PC-9 (cell line): ENCODE results near the gene SLC46A2. TPM values are rescaled to one million over a fixed set of nuclear protein-coding genes. Genes with fewer than 3 reads are reported as not detected.
A peak's percentile ranks its signal among the peaks of the same experiment; 100 is the strongest.

Experiments used
- BruUV-seq: library from RNA; stranded (reverse); fragments of 400-500 nt; replicated peaks from 2 replicates; lab custom pipeline; 2021; lab: Mats Ljungman, UMichigan
- CTCF ChIA-PET: fragments of 300-600 bp; sonication (Branson Sonifier 250); formaldehyde crosslinking; loops from one replicate; lab custom pipeline; 2022; ENCODE audit warnings: antibody characterized with exemption; lab: Charles Lee
- POLR2A ChIA-PET: fragments of 300-600 bp; sonication (Branson Sonifier 250); formaldehyde crosslinking; loops from one replicate; lab custom pipeline; 2022; ENCODE audit warnings: antibody characterized with exemption; ENCODE audit not compliant: unreplicated experiment; lab: Charles Lee
- DNase-seq, 2 experiments: peaks; one replicate each; pipeline versions ENCODE4 v3.0.0 to v3.0.0-alpha.2; 2015 to 2022; ENCODE audit warnings: mixed read lengths in 1 of 2
- H2AFZ ChIP-seq: fragments of 200-600 bp; sonication (generic); 2 replicates; pipeline ENCODE4 v1.8.1; 2017; ENCODE audit warnings: antibody characterized with exemption
- H3F3A ChIP-seq: fragments of 200-600 bp; sonication (generic); 2 replicates; pipeline ENCODE4 v1.8.1; 2017; ENCODE audit warnings: antibody characterized with exemption, mild to moderate bottlenecking, low read depth; ENCODE audit not compliant: insufficient read depth
- H3K27ac ChIP-seq: fragments of 200-600 bp; sonication (generic); 2 replicates; pipeline ENCODE4 v1.6.1; 2016; ENCODE audit warnings: mixed run types
- H3K27me3 ChIP-seq: fragments of 200-600 bp; sonication (generic); 2 replicates; pipeline ENCODE4 v1.6.1; 2016; ENCODE audit warnings: low read depth, mixed run types; ENCODE audit not compliant: insufficient read depth
- H3K36me3 ChIP-seq: fragments of 200-600 bp; sonication (generic); 2 replicates; pipeline ENCODE4 v1.6.1; 2016; ENCODE audit warnings: low read depth, mixed run types
- H3K4me1 ChIP-seq: fragments of 200-600 bp; sonication (generic); replicated peaks from 2 replicates; pipeline ENCODE4 v1.6.1; 2016; ENCODE audit warnings: mixed run types; ENCODE audit not compliant: insufficient read depth
- H3K4me2 ChIP-seq: fragments of 200-600 bp; sonication (generic); 2 replicates; pipeline ENCODE4 v1.6.1; 2017; ENCODE audit warnings: mixed run types
- H3K4me3 ChIP-seq: fragments of 200-600 bp; sonication (generic); 2 replicates; pipeline ENCODE4 v1.6.1; 2016; ENCODE audit warnings: mixed run types
- H3K79me2 ChIP-seq: fragments of 200-600 bp; sonication (generic); 2 replicates; pipeline ENCODE4 v1.6.1; 2017; ENCODE audit warnings: low read depth, mixed run types
- H3K9me2 ChIP-seq: fragments of 200-600 bp; sonication (generic); 2 replicates; pipeline ENCODE4 v1.8.1; 2017; ENCODE audit warnings: mild to moderate bottlenecking; ENCODE audit not compliant: insufficient read depth
- H3K9me3 ChIP-seq: fragments of 200-600 bp; sonication (generic); 2 replicates; pipeline ENCODE4 v1.8.1; 2016; ENCODE audit warnings: low read depth; ENCODE audit not compliant: insufficient read depth
- H4K20me1 ChIP-seq: fragments of 200-600 bp; sonication (generic); 2 replicates; pipeline ENCODE4 v1.8.1; 2017; ENCODE audit not compliant: insufficient read depth
- EZH2 ChIP-seq: fragments of 200-600 bp; sonication (generic); IDR thresholded peaks from 2 replicates; pipeline ENCODE4 v1.8.0; 2017; ENCODE audit warnings: antibody characterized with exemption, low read depth
- intact Hi-C: fragments of 100-400 bp; cut with micrococcal nuclease; formaldehyde crosslinking; loops from one replicate; pipeline ENCODE4 v1.10.0; 2022; ENCODE audit not compliant: unreplicated experiment
- total RNA-seq: library from RNA; stranded (reverse); gene quantifications from 2 replicates; pipeline ENCODE4 v1.2.3, GENCODE V29; 2021
- TF ChIP-seq, protein P1 (sequence below): fragments of 200-600 bp; sonication (generic); conservative IDR thresholded peaks from 2 replicates; pipeline ENCODE4 v1.6.1; 2017; ENCODE audit warnings: mixed run types, antibody characterized with exemption, mild to moderate bottlenecking, moderate library complexity

SLC46A2 gene
- total RNA-seq, 1 experiment from 2014 or later, result not detected

DNA sequence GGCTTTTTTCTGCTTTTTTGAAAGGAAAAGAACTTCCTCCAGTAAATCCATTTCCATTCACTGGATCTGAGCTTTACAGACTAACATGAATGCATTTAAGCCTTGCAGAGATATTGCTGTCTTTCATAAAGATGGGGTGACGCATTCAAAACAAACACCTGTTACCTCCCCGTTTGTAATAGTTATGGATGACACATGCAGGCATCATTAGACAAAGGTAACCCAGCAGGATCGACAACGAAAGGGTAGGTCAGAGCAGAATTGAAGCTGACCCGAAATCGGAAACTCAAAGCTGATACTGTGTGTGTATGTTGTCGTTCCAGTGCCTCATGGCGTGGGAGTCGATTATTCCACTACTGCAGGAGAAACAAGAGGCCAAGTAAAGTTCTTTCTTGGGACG lies 22.2 kb downstream of the SLC46A2 start:
- ChIA-PET POLR2A (interaction anchor here (0.5 to 0.6 kb wide), 2 partner anchors 9 to 34 kb away, joined by 5 read pairs; no protein-coding TSS in a partner anchor), CTCF (interaction anchor here (0.6 to 1.0 kb wide), 3 partner anchors 15 to 35 kb away, joined by 3 read pairs; no protein-coding TSS in a partner anchor)
- Histone ChIP-seq H3K36me3 (no peaks in the 10 kb centered on the region), H4K20me1 (no peaks in the 10 kb centered on the region), H3K4me2 (peak overlapping the region; percentile 48), H3K4me3 (no peak overlapping the region; the same call in 1 of the 2 replicates), H3K9me2 (no peaks in the 10 kb centered on the region), H3F3A (peaks cover 22% of the 10 kb centered on the region), H2AFZ (no peak overlapping the region), H3K27me3 (no peaks in the 10 kb centered on the region), H3K79me2 (no peaks in the 10 kb centered on the region), H3K9me3 (no peaks in the 10 kb centered on the region), H3K27ac (peak overlapping the region; percentile 81), H3K4me1 (peaks cover 20% of the 10 kb centered on the region)
- DNase-seq, result peak; percentile 36 to 76
- intact Hi-C loops, result no loop called here
- BruUV-seq, result no TSS peak
- no peak for TF ChIP-seq EZH2
- TF ChIP-seq, protein P1, sequence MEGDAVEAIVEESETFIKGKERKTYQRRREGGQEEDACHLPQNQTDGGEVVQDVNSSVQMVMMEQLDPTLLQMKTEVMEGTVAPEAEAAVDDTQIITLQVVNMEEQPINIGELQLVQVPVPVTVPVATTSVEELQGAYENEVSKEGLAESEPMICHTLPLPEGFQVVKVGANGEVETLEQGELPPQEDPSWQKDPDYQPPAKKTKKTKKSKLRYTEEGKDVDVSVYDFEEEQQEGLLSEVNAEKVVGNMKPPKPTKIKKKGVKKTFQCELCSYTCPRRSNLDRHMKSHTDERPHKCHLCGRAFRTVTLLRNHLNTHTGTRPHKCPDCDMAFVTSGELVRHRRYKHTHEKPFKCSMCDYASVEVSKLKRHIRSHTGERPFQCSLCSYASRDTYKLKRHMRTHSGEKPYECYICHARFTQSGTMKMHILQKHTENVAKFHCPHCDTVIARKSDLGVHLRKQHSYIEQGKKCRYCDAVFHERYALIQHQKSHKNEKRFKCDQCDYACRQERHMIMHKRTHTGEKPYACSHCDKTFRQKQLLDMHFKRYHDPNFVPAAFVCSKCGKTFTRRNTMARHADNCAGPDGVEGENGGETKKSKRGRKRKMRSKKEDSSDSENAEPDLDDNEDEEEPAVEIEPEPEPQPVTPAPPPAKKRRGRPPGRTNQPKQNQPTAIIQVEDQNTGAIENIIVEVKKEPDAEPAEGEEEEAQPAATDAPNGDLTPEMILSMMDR, result no peak

DNA sequence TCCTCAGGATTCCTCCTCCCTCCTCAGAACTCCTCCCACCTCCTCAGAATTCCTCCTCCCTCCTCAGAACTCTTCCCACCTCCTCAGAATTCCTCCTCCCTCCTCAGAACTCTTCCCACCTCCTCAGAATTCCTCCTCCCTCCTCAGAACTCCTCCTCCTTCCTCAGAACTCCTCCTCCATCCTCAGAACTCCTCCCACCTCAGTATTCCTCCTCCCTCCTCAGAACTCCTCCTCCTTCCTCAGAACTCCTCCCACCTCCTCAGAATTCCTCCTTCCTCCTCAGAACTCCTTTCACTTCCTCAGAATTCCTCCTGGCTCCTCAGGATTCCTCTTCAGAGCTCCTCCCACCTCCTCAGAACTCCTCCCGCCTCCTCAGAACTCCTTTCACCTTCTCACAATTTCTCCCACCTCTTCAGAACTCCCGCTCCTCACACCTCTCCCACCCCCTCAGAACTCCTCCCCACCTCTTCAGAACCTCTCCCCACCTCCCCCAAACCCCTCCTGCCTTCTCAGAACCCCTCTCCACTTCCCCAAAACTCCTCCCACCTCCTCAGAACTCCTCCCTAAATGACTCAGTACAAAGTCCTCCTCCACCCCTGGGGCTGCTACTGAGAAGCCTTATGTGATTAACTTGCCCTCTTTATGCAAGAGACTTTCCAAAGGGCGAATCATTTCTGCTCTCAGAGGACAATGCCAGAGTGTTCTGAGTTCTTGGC lies 23.2 kb downstream of the SLC46A2 start:
- H3K79me2 ChIP-seq, result no peaks in the 10 kb centered on the region
- TF ChIP-seq, protein P1, result no peak
- TF ChIP-seq EZH2, result no peak
- peaks cover 20% of the 10 kb centered on the region for H3K4me1 ChIP-seq
- intact Hi-C loops, result loop anchor here (1.0 kb wide), 2 partner anchors 17 to 36 kb away; no protein-coding TSS in a partner anchor
- peak overlapping the region; percentile 48 for H3K4me2 ChIP-seq
- BruUV-seq, result no TSS peak
- H3K9me3 ChIP-seq, result no peaks in the 10 kb centered on the region
- no peaks in the 10 kb centered on the region for H3K9me2 ChIP-seq
- H3K36me3 ChIP-seq, result no peaks in the 10 kb centered on the region
- H3K27ac ChIP-seq, result peak overlapping the region; percentile 81
- ChIA-PET POLR2A (interaction anchor here (0.6 to 0.9 kb wide), 3 partner anchors 60 to 681 kb away, joined by 3 to 10 read pairs (median 4); partner anchors contain the start of gene ZFP37), CTCF (interaction anchor here (0.6 kb wide), 1 partner anchor 27 kb away, joined by 3 read pairs; no protein-coding TSS in a partner anchor)
- H4K20me1 ChIP-seq, result no peaks in the 10 kb centered on the region
- peak; percentile 81 to 82 for DNase-seq
- H2AFZ ChIP-seq, result no peak overlapping the region
- H3F3A ChIP-seq, result peaks cover 22% of the 10 kb centered on the region
- no peaks in the 10 kb centered on the region for H3K27me3 ChIP-seq
- H3K4me3 ChIP-seq, result no peak overlapping the region

DNA sequence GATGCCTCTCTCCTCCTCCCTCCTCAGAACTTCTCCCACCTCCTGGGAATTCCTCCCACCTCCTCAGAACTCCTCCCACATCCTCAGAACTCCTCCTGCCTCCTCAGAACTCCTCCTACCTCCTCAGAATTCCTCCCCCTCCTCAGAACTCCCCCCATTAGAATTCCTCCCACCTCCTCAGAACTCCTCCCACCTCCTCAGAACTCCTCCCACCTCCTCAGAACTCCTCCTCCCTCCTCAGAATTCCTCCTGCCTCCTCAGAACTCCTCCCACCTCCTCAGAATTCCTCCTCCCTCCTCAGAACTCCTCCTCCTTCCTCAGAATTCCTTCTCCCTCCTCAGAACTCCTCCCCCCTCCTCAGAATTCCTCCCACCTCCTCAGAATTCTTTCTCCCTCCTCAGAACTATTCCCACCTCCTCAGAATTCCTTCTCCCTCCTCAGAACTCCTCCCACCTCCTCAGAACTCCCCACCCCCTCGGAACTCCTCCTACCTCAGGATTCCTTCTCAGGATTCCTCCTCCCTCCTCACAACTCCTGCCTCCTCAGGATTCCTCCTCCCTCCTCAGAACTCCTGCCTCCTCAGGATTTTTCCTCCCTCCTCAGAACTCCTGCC lies 23.9 kb downstream of the SLC46A2 start:
- Histone ChIP-seq H2AFZ (no peak overlapping the region), H3K4me1 (peaks cover 20% of the 10 kb centered on the region), H3K4me3 (no peak overlapping the region), H3K36me3 (no peaks in the 10 kb centered on the region), H3K27ac (peak overlapping the region; percentile 81), H3K4me2 (peak overlapping the region; percentile 29), H3K27me3 (no peaks in the 10 kb centered on the region), H4K20me1 (no peaks in the 10 kb centered on the region), H3K9me3 (no peaks in the 10 kb centered on the region), H3K79me2 (no peaks in the 10 kb centered on the region), H3K9me2 (no peaks in the 10 kb centered on the region), H3F3A (peaks cover 22% of the 10 kb centered on the region)
- POLR2A ChIA-PET, result interaction anchor here (0.9 kb wide), 1 partner anchor 60 kb away, joined by 10 read pairs; no protein-coding TSS in a partner anchor
- TF ChIP-seq, protein P1, result no peak
- no peak for TF ChIP-seq EZH2
- CTCF ChIA-PET, result no interaction called here
- intact Hi-C loops, result loop anchor here (1.0 kb wide), 2 partner anchors 18 to 37 kb away; no protein-coding TSS in a partner anchor
- peak; percentile 41 to 43 for DNase-seq
- no TSS peak for BruUV-seq
